Measurements from ENCODE around the gene CHD6.

CHD6 gene

DNA sequence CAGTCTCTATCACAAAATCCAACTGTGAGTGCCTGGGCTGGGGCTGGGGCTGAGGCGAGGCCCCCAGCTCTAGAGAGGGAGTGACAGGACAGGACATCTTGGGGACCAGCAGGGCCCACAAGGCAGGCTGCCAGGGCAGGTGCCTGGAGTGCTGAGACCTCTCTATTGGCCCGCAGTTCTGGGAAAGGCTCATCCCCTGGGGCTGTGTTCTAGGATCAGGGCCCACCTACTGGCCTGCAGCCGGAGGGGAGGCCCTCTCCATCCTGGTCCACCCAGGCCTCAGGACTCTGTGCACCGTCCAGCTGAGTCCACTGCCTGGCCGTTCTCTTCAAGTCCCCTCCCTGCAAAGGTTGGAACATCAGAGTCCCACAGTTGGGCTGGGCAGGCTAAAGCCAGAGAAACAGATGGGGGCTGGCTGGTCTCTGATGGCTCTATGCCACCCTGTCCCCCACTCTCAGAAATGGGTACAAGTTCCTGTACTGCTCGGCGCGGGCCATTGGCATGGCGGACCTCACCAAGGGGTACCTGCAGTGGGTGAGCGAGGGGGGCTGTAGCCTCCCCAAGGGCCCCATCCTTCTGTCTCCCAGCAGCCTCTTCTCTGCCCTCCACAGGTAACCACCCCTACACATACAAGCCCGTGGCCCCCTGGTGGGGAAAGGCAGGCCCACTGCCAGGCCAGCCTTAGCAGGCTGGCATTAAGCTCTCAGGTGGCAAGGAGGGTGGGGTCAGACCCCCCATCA is 260.6 kb downstream of the CHD6 start:
- H3K36me3 Mint-ChIP-seq = no peaks in the 10 kb centered on the region
- H3K27ac Mint-ChIP-seq = no peak overlapping the region
- no peak overlapping the region for H3K4me3 Mint-ChIP-seq
- H3K9me3 Mint-ChIP-seq = no peaks in the 10 kb centered on the region
- no peaks in the 10 kb centered on the region for H3K4me1 Mint-ChIP-seq
- DNase-seq (ENCODE audit: low spot score in 2 of 2) (no peak), ATAC-seq (peak; percentile 3)

DNA sequence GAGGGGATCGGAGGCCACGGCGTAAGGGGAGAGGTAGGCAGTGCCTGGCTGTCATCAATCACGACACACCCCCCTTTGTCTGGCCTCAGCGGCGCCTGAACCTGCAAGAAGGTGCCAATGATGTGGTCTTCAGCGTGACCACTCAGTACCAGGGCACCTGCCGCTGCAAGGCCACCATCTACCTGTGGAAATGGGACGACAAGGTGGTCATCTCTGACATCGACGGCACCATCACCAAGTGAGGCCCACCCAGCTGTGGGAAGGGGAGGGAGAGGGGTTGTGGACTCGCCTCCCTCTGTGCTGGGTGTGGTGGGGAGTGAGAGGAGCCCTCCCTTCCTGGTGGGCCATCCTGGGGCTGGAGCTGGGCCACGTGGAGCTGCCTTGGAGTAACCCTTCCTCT is 261.2 kb downstream of the CHD6 start:
- Mint-ChIP-seq H3K4me3 (no peak overlapping the region), H3K36me3 (no peaks in the 10 kb centered on the region), H3K9me3 (no peaks in the 10 kb centered on the region), H3K27ac (peak overlapping the region; percentile 54), H3K4me1 (no peaks in the 10 kb centered on the region)
- no peak for DNase-seq (ENCODE audit: low spot score in 2 of 2)
- ATAC-seq = no peak

DNA sequence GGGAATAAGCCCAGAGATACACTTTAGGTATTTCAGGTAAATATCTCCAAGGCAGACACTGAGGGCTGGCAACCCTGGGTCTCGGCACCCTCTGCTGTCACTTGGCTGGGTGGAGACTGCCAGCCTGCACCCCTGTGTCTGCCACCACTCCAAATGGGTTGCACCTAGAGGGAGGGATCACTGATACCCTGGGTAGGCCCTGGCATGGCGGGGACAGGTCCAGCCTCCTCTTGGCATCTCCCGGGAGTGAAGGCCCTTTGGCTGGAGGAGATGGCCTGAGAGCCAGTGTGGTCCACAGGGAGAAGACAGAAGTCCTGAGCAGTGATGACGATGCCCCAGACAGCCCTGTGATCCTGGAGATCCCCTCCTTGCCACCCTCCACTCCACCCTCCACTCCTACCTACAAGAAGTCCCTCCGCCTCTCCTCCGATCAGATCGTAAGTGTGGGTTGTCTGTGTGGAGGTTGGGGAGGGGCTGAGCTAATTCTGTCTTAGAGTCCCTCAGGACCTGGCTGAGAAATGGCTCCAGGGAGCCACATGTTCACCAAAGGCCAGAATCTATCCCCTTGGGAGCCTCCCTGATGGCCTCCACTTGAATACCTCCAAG is 262.5 kb downstream of the CHD6 start:
- no peaks in the 10 kb centered on the region for H3K9me3 Mint-ChIP-seq
- no peaks in the 10 kb centered on the region for H3K36me3 Mint-ChIP-seq
- ATAC-seq = no peak
- H3K4me1 Mint-ChIP-seq = no peaks in the 10 kb centered on the region
- peak overlapping the region; percentile 54 for H3K27ac Mint-ChIP-seq
- DNase-seq (ENCODE audit: low spot score in 2 of 2) = no peak
- no peak overlapping the region for H3K4me3 Mint-ChIP-seq

- DNase-seq (ENCODE audit: low spot score in 2 of 2) = no peak
- no peaks in the 10 kb centered on the region for H3K9me3 Mint-ChIP-seq
- no peak overlapping the region for H3K4me3 Mint-ChIP-seq
- H3K27ac Mint-ChIP-seq = no peak overlapping the region
- H3K4me1 Mint-ChIP-seq = no peaks in the 10 kb centered on the region
- ATAC-seq = no peak
- H3K36me3 Mint-ChIP-seq = no peaks in the 10 kb centered on the region
These were observed 263.0 kb downstream of the CHD6 start for GRCh38 chr20:41355192-41355591.

DNA sequence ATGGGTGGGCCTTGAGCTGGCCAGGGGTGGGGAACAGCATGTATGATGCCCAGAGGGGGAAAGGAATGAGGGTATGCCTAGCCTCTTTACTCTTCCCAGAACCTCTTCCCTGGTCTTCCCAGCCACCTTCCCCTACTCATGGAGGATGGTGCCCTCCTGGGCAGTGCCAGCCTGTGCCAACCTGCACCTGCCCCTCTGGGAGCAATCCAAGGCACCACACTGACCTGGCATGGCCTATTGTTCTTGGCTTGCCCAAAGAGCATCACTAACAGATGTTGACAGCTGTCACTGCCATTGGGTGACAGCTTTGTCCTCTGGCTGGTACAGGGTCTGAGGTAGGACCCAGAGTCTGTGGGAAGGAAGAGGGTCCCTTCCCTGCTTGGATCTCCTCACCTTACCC is 264.6 kb downstream of the CHD6 start:
- H3K36me3 Mint-ChIP-seq = no peaks in the 10 kb centered on the region
- no peak overlapping the region for H3K4me3 Mint-ChIP-seq
- no peak for ATAC-seq
- H3K9me3 Mint-ChIP-seq = no peaks in the 10 kb centered on the region
- H3K4me1 Mint-ChIP-seq = no peaks in the 10 kb centered on the region
- no peak overlapping the region for H3K27ac Mint-ChIP-seq
- DNase-seq (ENCODE audit: low spot score in 2 of 2) = no peak

DNA sequence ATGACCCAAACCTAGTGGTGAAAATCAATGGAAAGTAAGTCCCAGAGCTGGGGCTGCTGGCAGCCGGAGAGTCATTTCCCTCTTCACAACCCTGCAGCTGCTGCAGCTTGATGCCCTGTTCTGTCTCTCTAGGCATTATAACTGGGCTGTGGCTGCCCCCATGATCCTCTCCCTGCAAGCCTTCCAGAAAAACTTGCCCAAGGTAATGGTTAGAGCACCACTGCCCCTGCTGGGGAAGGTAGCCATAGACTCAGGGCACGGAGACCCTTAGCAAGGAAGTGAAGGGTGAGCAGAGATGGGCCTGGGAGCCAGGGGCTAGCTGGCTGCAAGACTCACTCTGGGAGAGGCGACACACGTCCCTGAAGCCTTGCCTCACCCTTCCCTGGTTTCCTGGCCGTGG is 265.5 kb downstream of the CHD6 start:
- no peak for DNase-seq (ENCODE audit: low spot score in 2 of 2)
- H3K27ac Mint-ChIP-seq = no peak overlapping the region
- no peaks in the 10 kb centered on the region for H3K4me1 Mint-ChIP-seq
- no peaks in the 10 kb centered on the region for H3K36me3 Mint-ChIP-seq
- no peaks in the 10 kb centered on the region for H3K9me3 Mint-ChIP-seq
- no peak overlapping the region for H3K4me3 Mint-ChIP-seq
- ATAC-seq = no peak

DNA sequence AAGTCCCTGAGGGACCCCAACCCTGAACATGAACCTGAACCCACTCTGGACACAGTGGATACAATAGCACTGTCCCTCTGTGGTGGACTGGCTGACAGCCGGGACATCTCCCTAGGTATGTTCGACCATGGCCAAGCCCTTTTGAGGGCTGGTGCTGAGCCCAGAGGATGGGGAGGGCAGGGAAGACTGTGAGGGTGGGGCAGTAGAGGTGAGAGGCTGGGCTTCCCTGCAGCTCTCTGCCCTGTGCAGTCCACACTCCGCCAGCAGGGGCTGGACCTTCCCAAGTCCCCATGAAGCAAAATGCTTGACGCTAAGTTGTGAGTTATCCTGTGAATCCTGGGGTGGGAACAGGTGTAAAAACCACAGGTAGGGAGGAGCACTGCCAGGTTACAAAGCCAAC is 266.1 kb downstream of the CHD6 start:
- no peaks in the 10 kb centered on the region for H3K4me1 Mint-ChIP-seq
- DNase-seq (ENCODE audit: low spot score in 2 of 2) (no peak), ATAC-seq (no peak)
- no peaks in the 10 kb centered on the region for H3K9me3 Mint-ChIP-seq
- H3K27ac Mint-ChIP-seq = no peak overlapping the region
- no peak overlapping the region for H3K4me3 Mint-ChIP-seq
- H3K36me3 Mint-ChIP-seq = no peaks in the 10 kb centered on the region

Measured in stimulated activated effector memory CD8-positive, alpha-beta T cell treated with anti-CD3 and anti-CD28 coated beads, Interleukin-12 subunit alpha, Interleukin-12 subunit beta, amount 100 ng/mL, for 72 hours (primary cell).